Putamen (tissue), 1 donor: ENCODE measurements around the gene MRPL10.
"Not testable (repeated sequence)": the region's sequence is repeated elsewhere in the genome, so short reads cannot be mapped to it uniquely, and the experiment has no call there.

Source experiments
- DNase-seq: peaks from one replicate; pipeline ENCODE4 v3.0.0-alpha.2; 2016; ENCODE audit warnings: low spot score

Gene MRPL10

GRCh38 chr17:47789611-47790561 lies 41.5 kb downstream of the MRPL10 start:
- peak; percentile 7 for DNase-seq

GRCh38 chr17:47785538-47786123 lies 45.7 kb downstream of the MRPL10 start:
- DNase-seq = no peak

DNA sequence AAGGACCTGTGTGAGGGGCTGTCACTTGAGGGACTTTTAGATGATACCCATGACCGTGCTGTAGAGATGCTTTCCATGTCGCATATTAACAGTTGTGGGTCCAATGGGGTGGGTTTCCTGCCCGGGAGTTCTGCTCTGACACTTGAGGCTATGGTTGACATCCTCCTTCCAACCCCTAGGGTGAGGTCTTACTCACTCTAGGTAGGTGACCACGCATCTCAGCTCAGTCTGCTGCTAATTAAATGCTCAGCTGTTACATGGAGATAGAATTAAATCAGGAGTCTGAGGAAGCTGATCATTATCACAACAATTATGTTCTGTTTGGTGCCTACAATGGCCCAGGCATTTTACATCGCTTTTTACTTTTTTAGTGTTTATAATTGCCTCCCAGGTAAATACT lies 49.9 kb downstream of the MRPL10 start:
- DNase-seq = no peak

DNA sequence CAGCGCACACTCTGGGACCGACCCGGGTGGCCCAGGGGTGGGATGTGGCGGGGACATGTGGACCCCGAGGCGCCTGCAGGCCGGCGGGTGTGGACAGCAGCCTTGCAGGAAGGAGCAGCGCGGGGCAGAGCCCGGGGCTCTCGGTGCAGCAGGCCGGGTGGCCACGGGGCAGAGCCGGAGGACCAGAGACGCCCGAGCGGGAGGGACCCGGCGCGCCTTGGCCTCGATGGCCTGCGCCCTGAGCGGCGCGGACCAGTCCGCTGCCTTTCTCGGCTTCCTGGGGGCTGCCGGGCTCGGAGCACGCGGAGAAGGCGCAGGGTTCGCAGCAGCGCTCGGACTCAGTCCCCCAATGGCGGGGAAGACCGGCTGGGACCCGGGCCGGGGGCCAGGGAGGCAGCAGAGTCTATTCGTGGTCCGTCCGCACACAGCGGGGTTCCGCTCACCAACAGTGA lies 53.1 kb downstream of the MRPL10 start:
- DNase-seq = no peak

- DNase-seq = no peak
These were observed 54.8 kb downstream of the MRPL10 start for GRCh38 chr17:47776330-47777197.

GRCh38 chr17:47774987-47775580 lies 56.3 kb downstream of the MRPL10 start:
- DNase-seq = no peak

GRCh38 chr17:47774331-47774730 lies 57.0 kb downstream of the MRPL10 start:
- DNase-seq = no peak

DNA sequence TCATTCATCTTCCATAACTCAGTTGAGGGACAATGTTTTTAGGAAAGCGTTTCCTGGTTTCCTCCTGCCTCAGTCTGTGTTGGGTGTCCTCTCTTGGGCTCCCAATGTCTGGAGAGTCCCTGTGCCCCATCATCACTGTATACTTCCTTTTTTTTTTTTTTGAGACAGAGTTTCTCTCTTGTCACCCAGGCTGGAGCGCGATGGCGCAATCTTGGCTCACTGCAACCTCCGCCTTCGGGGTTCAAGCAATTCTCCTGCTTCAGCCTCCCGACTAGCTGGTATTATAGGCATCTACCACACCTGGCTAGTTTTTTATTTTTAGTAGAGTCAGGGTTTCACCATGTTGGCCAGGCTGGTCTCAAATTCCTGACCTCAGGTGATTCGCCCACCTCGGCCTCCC lies 57.7 kb downstream of the MRPL10 start:
- DNase-seq = not testable (repeated sequence)
